ENCODE results near the gene AREG.

AREG gene

GRCh38 chr4:74431113-74431826, 13.7 kb upstream of the AREG start:
- no peak for DNase-seq
- intact Hi-C loops (cut with DNase I): no loop called here

- intact Hi-C loops (cut with DNase I): no loop called here
- no peak for DNase-seq
Measured at GRCh38 chr4:74433043-74433442, 11.9 kb upstream of the AREG start.

- intact Hi-C loops (cut with DNase I): no loop called here
- DNase-seq: no peak
Measured at GRCh38 chr4:74433541-74434172, 11.3 kb upstream of the AREG start.

- no peak for DNase-seq
- intact Hi-C loops (cut with DNase I): no loop called here
Measured at GRCh38 chr4:74435296-74435695, 9.6 kb upstream of the AREG start.

GRCh38 chr4:74437866-74438265, 7.1 kb upstream of the AREG start:
- no peak for DNase-seq
- intact Hi-C loops (cut with DNase I): no loop called here

GRCh38 chr4:74438661-74439060, 6.3 kb upstream of the AREG start:
- intact Hi-C loops (cut with DNase I): no loop called here

GRCh38 chr4:74439952-74440351, 5.0 kb upstream of the AREG start:
- intact Hi-C loops (cut with DNase I): no loop called here
- DNase-seq: peak in 1 of 10 donors; percentile 62

More at GRCh38 chr4:74438661-74439060, 6.3 kb upstream of the AREG start:
- DNase-seq: no peak

- intact Hi-C loops (cut with DNase I): no loop called here
- no peak for DNase-seq
Measured at GRCh38 chr4:74440356-74440755, 4.6 kb upstream of the AREG start.

- DNase-seq: no peak
- intact Hi-C loops (cut with DNase I): no loop called here
Measured at GRCh38 chr4:74441744-74442143, 3.2 kb upstream of the AREG start.

GRCh38 chr4:74446193-74446868, 1.4 kb downstream of the AREG start:
- intact Hi-C loops (cut with DNase I): no loop called here
- DNase-seq: no peak

- intact Hi-C loops (cut with DNase I): no loop called here
Measured at GRCh38 chr4:74446896-74447295, 2.0 kb downstream of the AREG start.

GRCh38 chr4:74447636-74448233, 2.8 kb downstream of the AREG start:
- DNase-seq: no peak
- intact Hi-C loops (cut with DNase I): no loop called here

More at GRCh38 chr4:74446896-74447295, 2.0 kb downstream of the AREG start:
- no peak for DNase-seq

- intact Hi-C loops (cut with DNase I): no loop called here
- DNase-seq: no peak
Measured at GRCh38 chr4:74449571-74450297, 4.8 kb downstream of the AREG start.

GRCh38 chr4:74450298-74450683, 5.4 kb downstream of the AREG start:
- no peak for DNase-seq
- intact Hi-C loops (cut with DNase I): no loop called here

GRCh38 chr4:74451214-74451661, 6.3 kb downstream of the AREG start:
- DNase-seq: no peak
- intact Hi-C loops (cut with DNase I): no loop called here

- intact Hi-C loops (cut with DNase I): no loop called here
- DNase-seq: no peak
Measured at GRCh38 chr4:74453037-74453635, 8.2 kb downstream of the AREG start.

GRCh38 chr4:74453829-74454742, 9.2 kb downstream of the AREG start:
- DNase-seq: no peak
- intact Hi-C loops (cut with DNase I): no loop called here

- no peak for DNase-seq
- intact Hi-C loops (cut with DNase I): no loop called here
Measured at GRCh38 chr4:74455361-74456055, 10.6 kb downstream of the AREG start.

Measured in posterior cingulate gyrus (tissue), 11 donors.